ENCODE results near the gene CRYBA4. TPM values are rescaled to one million over a fixed set of nuclear protein-coding genes. Genes with fewer than 3 reads are reported as not detected.

The CRYBA4 gene
- total RNA-seq, 1 experiment from 2014 or later, result not detected

DNA sequence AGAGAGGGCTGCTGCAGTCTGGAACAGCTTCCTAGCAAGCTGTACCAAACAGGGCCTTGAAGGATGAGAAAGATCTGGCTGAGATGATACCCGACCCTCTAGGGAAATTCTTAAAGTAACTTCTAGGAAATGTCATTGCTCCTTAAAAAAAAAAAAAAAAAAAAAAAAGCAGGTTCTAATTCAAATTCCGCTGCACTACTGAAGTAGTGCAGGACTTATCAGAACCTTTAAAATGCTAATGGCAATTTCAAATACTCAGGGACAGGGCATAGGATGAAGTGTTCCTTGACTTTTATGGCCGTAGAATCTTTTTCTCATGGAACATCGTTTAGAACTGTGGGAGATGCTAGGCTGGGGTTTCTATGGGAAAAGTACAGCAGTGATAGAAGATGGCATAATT lies 48.7 kb downstream of the CRYBA4 start:
- ChIA-PET POLR2A (ENCODE audit: low non-redundant PET) (no interaction called here), CTCF (no interaction called here)
- no peak overlapping the region for H3K27ac ChIP-seq (ENCODE audit: low read depth, low read length, poor library complexity, severe bottlenecking)
- DNase-seq (ENCODE audit: low spot score), result no peak
- no peaks in the 10 kb centered on the region for H3K9me3 ChIP-seq (ENCODE audit: low read depth, low read length, poor library complexity, severe bottlenecking)
- intact Hi-C loops (cut with micrococcal nuclease; ENCODE audit: unreplicated experiment), result loop anchor here (10.0 kb wide), 1 partner anchor 1134 kb away; the partner anchor contains the start of gene MN1
- no TSS peak for BruUV-seq (replicated peaks)
- no peak overlapping the region for H3K4me3 ChIP-seq (ENCODE audit: low read depth, low read length, poor library complexity, severe bottlenecking)
- H3K27me3 ChIP-seq (replicated peaks; ENCODE audit: insufficient read depth, low read depth, low read length, poor library complexity), result no peaks in the 10 kb centered on the region
- H3K36me3 ChIP-seq (ENCODE audit: insufficient read depth, low read length, poor library complexity, severe bottlenecking), result no peaks in the 10 kb centered on the region
- TF ChIP-seq CTCF (conservative IDR thresholded peaks at IDR 0.05; ENCODE audit: low read depth, low read length) (no peak), EZH2 (IDR thresholded peaks at IDR 0.05; ENCODE audit: borderline replicate concordance, low read depth, low read length, poor library complexity, severe bottlenecking) (no peak)
- H3K4me1 ChIP-seq (ENCODE audit: insufficient read depth, low read length, poor library complexity, severe bottlenecking), result peaks cover 8% of the 10 kb centered on the region

- no peak overlapping the region for H3K4me3 ChIP-seq (ENCODE audit: low read depth, low read length, poor library complexity, severe bottlenecking)
- DNase-seq (ENCODE audit: low spot score), result no peak
- no peaks in the 10 kb centered on the region for H3K9me3 ChIP-seq (ENCODE audit: low read depth, low read length, poor library complexity, severe bottlenecking)
- peak overlapping the region; percentile 92 for H3K27ac ChIP-seq (ENCODE audit: low read depth, low read length, poor library complexity, severe bottlenecking)
- H3K4me1 ChIP-seq (ENCODE audit: insufficient read depth, low read length, poor library complexity, severe bottlenecking), result peaks cover 8% of the 10 kb centered on the region
- intact Hi-C loops (cut with micrococcal nuclease; ENCODE audit: unreplicated experiment), result loop anchor here (10.0 kb wide), 1 partner anchor 1133 kb away; the partner anchor contains the start of gene MN1
- POLR2A ChIA-PET (ENCODE audit: low non-redundant PET), result no interaction called here
- no peak for TF ChIP-seq CTCF (conservative IDR thresholded peaks at IDR 0.05; ENCODE audit: low read depth, low read length)
- TF ChIP-seq EZH2 (IDR thresholded peaks at IDR 0.05; ENCODE audit: borderline replicate concordance, low read depth, low read length, poor library complexity, severe bottlenecking), result no peak
- H3K27me3 ChIP-seq (replicated peaks; ENCODE audit: insufficient read depth, low read depth, low read length, poor library complexity), result no peaks in the 10 kb centered on the region
- BruUV-seq (replicated peaks), result no TSS peak
- CTCF ChIA-PET, result interaction anchor here (0.5 to 0.7 kb wide), 2 partner anchors 10 to 531 kb away, joined by 3 read pairs; no protein-coding TSS in a partner anchor
- H3K36me3 ChIP-seq (ENCODE audit: insufficient read depth, low read length, poor library complexity, severe bottlenecking), result no peaks in the 10 kb centered on the region
Observed at GRCh38 chr22:26671317-26672059, 49.7 kb downstream of the CRYBA4 start.

DNA sequence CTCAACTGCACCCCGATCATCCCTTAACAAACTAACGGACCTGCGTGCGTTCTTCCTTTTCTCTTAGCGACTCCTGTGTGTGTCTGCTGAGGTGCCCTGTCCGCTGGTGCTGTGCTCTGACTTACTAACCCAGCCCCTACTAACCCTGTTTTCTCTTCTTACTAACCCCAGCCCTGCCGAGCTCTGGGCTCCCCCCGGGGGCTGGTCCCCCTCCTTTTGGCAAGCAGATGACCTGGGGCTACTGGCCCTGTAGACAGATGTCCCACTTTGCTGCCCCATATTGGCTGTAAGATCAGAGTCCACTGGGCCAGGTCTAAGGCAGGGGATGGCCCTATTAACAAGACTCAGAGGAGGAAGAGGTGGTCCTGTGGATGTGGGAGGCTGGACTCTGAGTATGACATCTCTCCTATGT lies 50.3 kb downstream of the CRYBA4 start:
- no peaks in the 10 kb centered on the region for H3K9me3 ChIP-seq (ENCODE audit: low read depth, low read length, poor library complexity, severe bottlenecking)
- H3K27ac ChIP-seq (ENCODE audit: low read depth, low read length, poor library complexity, severe bottlenecking), result peak overlapping the region; percentile 92
- no peak for TF ChIP-seq EZH2 (IDR thresholded peaks at IDR 0.05; ENCODE audit: borderline replicate concordance, low read depth, low read length, poor library complexity, severe bottlenecking)
- TF ChIP-seq CTCF (conservative IDR thresholded peaks at IDR 0.05; ENCODE audit: low read depth, low read length), result no peak
- no peak for DNase-seq (ENCODE audit: low spot score)
- POLR2A ChIA-PET (ENCODE audit: low non-redundant PET), result interaction anchor here (0.6 kb wide), 1 partner anchor 30 kb away, joined by 9 read pairs; no protein-coding TSS in a partner anchor
- CTCF ChIA-PET, result interaction anchor here (0.6 to 0.7 kb wide), 2 partner anchors 8 to 531 kb away, joined by 3 to 5 read pairs; no protein-coding TSS in a partner anchor
- H3K27me3 ChIP-seq (replicated peaks; ENCODE audit: insufficient read depth, low read depth, low read length, poor library complexity), result no peaks in the 10 kb centered on the region
- BruUV-seq (replicated peaks), result TSS peak; percentile 85
- intact Hi-C loops (cut with micrococcal nuclease; ENCODE audit: unreplicated experiment), result loop anchor here (10.0 kb wide), 1 partner anchor 1133 kb away; the partner anchor contains the start of gene MN1
- H3K4me1 ChIP-seq (ENCODE audit: insufficient read depth, low read length, poor library complexity, severe bottlenecking), result peaks cover 8% of the 10 kb centered on the region
- no peaks in the 10 kb centered on the region for H3K36me3 ChIP-seq (ENCODE audit: insufficient read depth, low read length, poor library complexity, severe bottlenecking)
- H3K4me3 ChIP-seq (ENCODE audit: low read depth, low read length, poor library complexity, severe bottlenecking), result peak overlapping the region; percentile 72
